IMR-90 (cell line): ENCODE results near the gene ADAMTS20.

Experiments
- CEBPB ChIP-seq: IDR thresholded peaks from 2 replicates; pipeline ENCODE4 v1.6.1; 2012; ENCODE audit warnings: low read depth, low read length, improper control_type of control experiment
- MAZ ChIP-seq: IDR thresholded peaks from 2 replicates; pipeline ENCODE4 v1.6.1; 2012; ENCODE audit warnings: low read depth, mild to moderate bottlenecking, low read length, improper control_type of control experiment, moderate library complexity, borderline replicate concordance
- POLR2A ChIP-seq: IDR thresholded peaks from 2 replicates; pipeline ENCODE4 v1.6.1; 2012; ENCODE audit warnings: mild to moderate bottlenecking, low read depth, low read length
- SMC3 ChIP-seq: fragments of 150-350 bp; IDR thresholded peaks from 2 replicates; pipeline ENCODE4 v1.6.1; 2016; ENCODE audit warnings: low read depth, mild to moderate bottlenecking, antibody characterized with exemption, low read length, moderate library complexity
- TF ChIP-seq, protein P1 (sequence below): conservative IDR thresholded peaks from 2 replicates; pipeline ENCODE4 v1.5.1; 2012; ENCODE audit warnings: mild to moderate bottlenecking, low read depth, low read length, improper control_type of control experiment

DNA sequence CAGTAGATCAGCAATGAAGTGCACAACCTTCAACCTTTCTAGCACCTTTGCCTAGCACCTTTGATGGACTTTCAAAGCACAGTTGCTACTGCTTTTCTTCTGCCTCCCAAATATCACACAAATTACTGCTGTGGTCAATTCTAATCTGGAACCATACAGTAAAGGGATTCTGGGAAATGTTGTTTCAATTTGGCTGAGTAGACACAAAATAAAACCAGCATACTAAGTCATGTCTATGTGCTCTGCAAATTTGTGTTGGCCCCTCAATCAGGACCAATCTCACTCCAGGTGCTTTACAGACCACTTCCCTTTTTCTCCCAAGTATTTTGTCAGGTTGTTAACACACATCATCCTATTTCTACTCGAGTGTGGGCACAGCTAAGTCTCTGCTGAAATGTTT lies 38.3 kb upstream of the ADAMTS20 start:
- TF ChIP-seq, protein P1, sequence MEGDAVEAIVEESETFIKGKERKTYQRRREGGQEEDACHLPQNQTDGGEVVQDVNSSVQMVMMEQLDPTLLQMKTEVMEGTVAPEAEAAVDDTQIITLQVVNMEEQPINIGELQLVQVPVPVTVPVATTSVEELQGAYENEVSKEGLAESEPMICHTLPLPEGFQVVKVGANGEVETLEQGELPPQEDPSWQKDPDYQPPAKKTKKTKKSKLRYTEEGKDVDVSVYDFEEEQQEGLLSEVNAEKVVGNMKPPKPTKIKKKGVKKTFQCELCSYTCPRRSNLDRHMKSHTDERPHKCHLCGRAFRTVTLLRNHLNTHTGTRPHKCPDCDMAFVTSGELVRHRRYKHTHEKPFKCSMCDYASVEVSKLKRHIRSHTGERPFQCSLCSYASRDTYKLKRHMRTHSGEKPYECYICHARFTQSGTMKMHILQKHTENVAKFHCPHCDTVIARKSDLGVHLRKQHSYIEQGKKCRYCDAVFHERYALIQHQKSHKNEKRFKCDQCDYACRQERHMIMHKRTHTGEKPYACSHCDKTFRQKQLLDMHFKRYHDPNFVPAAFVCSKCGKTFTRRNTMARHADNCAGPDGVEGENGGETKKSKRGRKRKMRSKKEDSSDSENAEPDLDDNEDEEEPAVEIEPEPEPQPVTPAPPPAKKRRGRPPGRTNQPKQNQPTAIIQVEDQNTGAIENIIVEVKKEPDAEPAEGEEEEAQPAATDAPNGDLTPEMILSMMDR = no peak
- TF ChIP-seq POLR2A (no peak), SMC3 (no peak), CEBPB (no peak), MAZ (no peak)
